Spinal cord (tissue), 10 donors: ENCODE results near the gene MYO19. TPM values are rescaled to one million over a fixed set of nuclear protein-coding genes. Genes with fewer than 3 reads are reported as not detected.
"Not testable (repeated sequence)": the region's sequence is repeated elsewhere in the genome, so short reads cannot be mapped to it uniquely, and the experiment has no call there.

Experiments used
- DNase-seq, 6 donors: peaks; one replicate each; pipeline versions ENCODE4 v3.0.0 to v3.0.0-alpha.2; 2013 to 2015; ENCODE audit warnings: low spot score in 6 of 6, low read depth in 4 of 6
- H3K27ac ChIP-seq: one replicate; pipeline ENCODE4 v1.5.1; 2013; ENCODE audit warnings: low read depth, low read length, control low read depth
- H3K27me3 ChIP-seq: one replicate; pipeline ENCODE4 v1.6.1; 2013; ENCODE audit warnings: low read length; ENCODE audit not compliant: control insufficient read depth, insufficient read depth
- H3K36me3 ChIP-seq: one replicate; pipeline ENCODE4 v1.6.1; 2013; ENCODE audit warnings: low read length; ENCODE audit not compliant: control insufficient read depth, insufficient read depth
- H3K4me1 ChIP-seq: one replicate; pipeline ENCODE4 v1.6.1; 2013; ENCODE audit warnings: low read length; ENCODE audit not compliant: control insufficient read depth, insufficient read depth
- H3K4me3 ChIP-seq: one replicate; pipeline ENCODE4 v1.5.1; 2013; ENCODE audit warnings: low read depth, low read length, control low read depth
- H3K9me3 ChIP-seq: one replicate; pipeline ENCODE4 v1.6.1; 2013; ENCODE audit warnings: low read length; ENCODE audit not compliant: control insufficient read depth, insufficient read depth
- WGBS: methylation state at CpG from one replicate; pipeline ENCODE4 v1.1.5; 2013; ENCODE audit warnings: missing lambda C conversion rate; ENCODE audit not compliant: insufficient coverage; 5-methylcytosine and 5-hydroxymethylcytosine counted together
- polyA plus RNA-seq, 2 donors: library from polyadenylated mRNA; unstranded; fragments of 120-200 nt; gene quantifications; one replicate each; pipeline ENCODE4 v1.2.1, GENCODE V29; 2013; ENCODE audit not compliant: insufficient read length in 2 of 2
- total RNA-seq, 2 donors: library from RNA; depleted of rRNA in 1 of 2; stranded (reverse); fragments of 120-200 nt in 1 of 2; fragments of >200 nt in 1 of 2; gene quantifications; one replicate each; pipeline versions ENCODE4 v1.2.3 to v1.2.4, GENCODE V29; 2013 to 2014
- donor health status: healthy.

MYO19 gene
- total and polyA plus RNA-seq, 4 donors = 29.0 to 46.8 (median 36.2) TPM

DNA sequence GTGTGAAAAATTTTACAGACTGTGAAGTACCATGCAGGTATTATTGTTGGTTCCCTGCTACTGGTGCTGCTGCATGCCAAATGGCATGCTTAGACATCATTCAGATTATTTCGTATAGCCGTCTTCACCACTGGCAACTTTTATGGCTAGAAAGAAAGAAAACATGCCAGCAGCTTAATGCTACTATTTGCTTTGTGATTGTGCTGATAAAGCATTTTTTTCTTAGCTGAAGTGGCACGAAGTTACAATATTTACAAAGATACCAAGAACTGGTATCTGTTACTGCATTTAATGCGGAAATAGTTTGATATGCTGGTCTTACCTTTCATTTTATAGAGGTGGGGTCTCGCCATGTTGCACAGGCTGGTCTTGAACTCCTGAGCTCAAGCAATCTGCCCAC, 40.0 kb downstream of the MYO19 start:
- no peaks in the 10 kb centered on the region for H3K27me3 ChIP-seq
- no peak overlapping the region for H3K27ac ChIP-seq
- no peak overlapping the region for H3K4me3 ChIP-seq
- WGBS = 100% methylated on average over 1 of the region's 5 CpGs
- H3K4me1 ChIP-seq = no peaks in the 10 kb centered on the region
- H3K36me3 ChIP-seq = peaks cover 52% of the 10 kb centered on the region
- no peak for DNase-seq
- no peaks in the 10 kb centered on the region for H3K9me3 ChIP-seq

DNA sequence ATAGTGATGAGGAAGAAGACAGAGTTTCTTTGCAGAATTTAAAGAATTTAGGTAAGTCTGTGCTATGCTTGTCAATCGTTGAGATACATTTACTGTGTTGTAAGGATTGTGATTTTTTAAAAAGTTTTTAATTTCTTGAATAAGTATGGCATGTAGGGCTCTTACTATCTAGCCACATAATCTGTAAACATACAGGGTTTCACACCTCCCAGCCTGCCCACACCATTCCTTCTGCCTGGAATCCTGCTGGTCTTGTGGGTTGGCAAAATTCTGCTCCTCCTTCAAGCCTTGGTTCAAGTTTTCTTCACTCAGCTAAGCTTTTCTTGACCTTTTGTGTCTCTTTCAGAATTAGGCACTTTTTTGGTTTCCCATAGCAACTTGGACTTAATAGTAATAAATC, 40.7 kb downstream of the MYO19 start:
- Histone ChIP-seq H3K9me3 (no peaks in the 10 kb centered on the region), H3K27ac (no peak overlapping the region), H3K4me3 (no peak overlapping the region), H3K27me3 (no peaks in the 10 kb centered on the region), H3K36me3 (peaks cover 55% of the 10 kb centered on the region), H3K4me1 (no peaks in the 10 kb centered on the region)
- DNase-seq = no peak
- whole genome bisulfite sequencing = no CpG with 5 or more reads among the region's 1 CpG

DNA sequence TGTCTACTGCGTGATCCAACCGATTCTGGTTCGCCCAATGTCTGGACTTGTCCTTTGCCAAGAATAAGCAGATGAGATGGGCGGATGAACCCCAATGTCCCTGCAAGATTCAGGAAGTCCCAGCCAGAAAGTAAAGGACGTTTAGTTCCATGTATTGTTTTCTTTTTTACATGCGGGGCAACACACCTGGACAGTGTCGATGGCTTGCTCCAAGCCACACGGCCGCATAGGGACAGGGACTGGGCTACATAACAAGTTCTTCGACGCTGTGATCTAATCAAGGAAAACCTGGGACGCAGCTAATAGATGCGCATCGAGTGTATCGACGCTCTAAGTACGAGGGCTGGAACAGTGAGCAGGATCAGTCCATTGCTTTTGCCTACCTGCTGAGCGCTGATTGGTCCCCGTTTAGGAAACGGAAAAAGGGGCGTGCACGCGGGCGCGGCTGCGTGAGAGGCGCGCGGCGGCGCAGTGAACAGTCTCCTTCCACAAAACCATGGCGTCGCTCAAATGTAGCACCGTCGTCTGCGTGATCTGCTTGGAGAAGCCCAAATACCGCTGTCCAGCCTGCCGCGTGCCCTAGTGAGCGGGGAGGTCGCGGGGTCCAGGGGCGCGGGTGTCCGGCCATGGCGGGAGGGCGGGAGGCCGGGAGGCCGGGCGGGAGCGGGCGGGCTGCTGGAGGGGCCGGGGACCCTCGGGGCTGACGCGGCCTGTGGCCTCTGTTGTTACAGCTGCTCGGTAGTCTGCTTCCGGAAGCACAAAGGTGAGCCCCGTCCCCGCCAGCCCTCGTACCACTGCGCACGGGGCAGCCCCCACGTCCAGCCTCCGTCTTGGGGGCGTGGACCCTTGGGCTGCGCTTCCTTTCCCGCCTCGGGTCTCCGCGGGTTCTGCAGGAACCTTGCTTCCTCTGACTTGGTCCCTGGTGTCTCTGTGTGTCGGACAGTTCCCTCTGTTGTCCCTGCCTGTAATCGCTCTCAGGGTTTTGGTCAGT, 48.2 kb downstream of the MYO19 start, which contains the start of gene ZNHIT3:
TSS of gene ZNHIT3 (plus strand) at position 478 of the 991 bp plus-strand sequence. CDS start at position 497, 19 bp downstream.
- Histone ChIP-seq H3K27ac (peak within 1 kb of the TSS; percentile 53), H3K27me3 (peaks cover 13% of the 10 kb centered on the region), H3K4me3 (peak within 1 kb of the TSS; percentile 66), H3K4me1 (peaks cover 31% of the 10 kb centered on the region), H3K9me3 (no peaks in the 10 kb centered on the region), H3K36me3 (peaks cover 6% of the 10 kb centered on the region)
- DNase-seq = peak; percentile 84 to 99 (median 90)
- under 1% methylated on average over 73 of the region's 73 CpGs for whole genome bisulfite sequencing

DNA sequence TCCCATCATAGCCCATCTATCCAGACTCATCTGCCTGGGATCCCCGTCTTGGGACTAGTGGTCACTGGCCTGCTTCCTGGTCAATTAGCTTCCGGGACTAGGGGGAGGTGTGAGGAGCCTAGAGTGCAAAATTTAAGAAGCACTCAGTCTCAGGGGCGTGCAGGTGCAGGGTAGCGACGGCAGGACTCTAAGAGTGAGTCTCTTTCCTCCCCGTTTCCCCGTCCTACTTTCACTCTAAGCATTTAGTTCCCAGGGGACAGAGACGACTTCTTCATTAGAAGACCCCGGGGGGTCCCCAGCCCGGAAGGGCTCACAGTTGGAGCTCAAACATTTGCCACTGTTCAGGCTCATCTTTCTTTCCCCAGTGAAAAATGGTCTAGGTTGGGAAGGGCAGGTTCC, 48.9 kb downstream of the MYO19 start:
- H3K4me3 ChIP-seq = peak overlapping the region; percentile 66
- H3K27ac ChIP-seq = no peak overlapping the region
- H3K36me3 ChIP-seq = peaks cover 4% of the 10 kb centered on the region
- peaks cover 13% of the 10 kb centered on the region for H3K27me3 ChIP-seq
- 27% methylated on average over 9 of the region's 10 CpGs for WGBS
- peaks cover 31% of the 10 kb centered on the region for H3K4me1 ChIP-seq
- no peaks in the 10 kb centered on the region for H3K9me3 ChIP-seq
- DNase-seq = no peak

DNA sequence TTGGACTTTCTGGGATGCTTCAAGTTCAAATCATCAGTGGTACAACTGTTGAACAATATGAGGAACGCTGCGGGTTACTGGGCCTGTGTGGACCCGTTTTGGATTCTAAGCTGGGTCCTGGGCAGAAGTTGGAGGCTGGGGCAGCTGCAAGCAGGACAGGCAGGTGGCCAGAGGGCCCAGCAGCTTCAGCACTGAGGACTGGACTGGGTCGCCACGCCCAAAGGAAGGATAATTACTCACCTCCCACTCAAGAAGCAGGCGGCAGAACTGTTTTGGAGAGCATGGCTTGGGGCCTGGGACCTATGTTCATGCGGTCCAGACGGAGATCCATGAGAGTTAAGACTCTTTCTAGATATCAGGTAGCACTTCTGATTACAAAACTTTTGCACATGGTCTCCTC, 49.6 kb downstream of the MYO19 start:
- no peak overlapping the region for H3K4me3 ChIP-seq
- DNase-seq = no peak
- peaks cover 4% of the 10 kb centered on the region for H3K36me3 ChIP-seq
- peaks cover 31% of the 10 kb centered on the region for H3K4me1 ChIP-seq
- no peaks in the 10 kb centered on the region for H3K9me3 ChIP-seq
- peaks cover 13% of the 10 kb centered on the region for H3K27me3 ChIP-seq
- H3K27ac ChIP-seq = no peak overlapping the region
- WGBS = 94% methylated on average over 6 of the region's 8 CpGs

DNA sequence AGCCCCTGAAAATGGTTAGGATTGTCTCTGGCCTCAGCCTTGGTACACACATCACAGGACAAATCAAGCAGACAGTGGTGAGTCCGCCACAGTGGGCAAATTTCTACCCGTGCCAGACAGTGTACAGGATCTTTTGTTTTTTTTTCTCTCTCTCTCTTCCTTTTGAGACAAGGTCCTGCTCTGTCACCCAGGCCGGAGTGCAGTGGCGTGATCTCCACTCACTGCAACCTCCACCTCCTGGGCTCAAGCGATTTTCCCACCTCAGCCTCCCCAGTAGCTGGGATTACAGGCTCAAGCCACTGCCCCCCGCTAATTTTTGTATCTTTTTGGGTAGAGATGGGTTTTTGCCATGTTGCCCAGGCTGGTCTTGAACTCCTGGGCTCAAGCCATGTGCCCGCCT, 50.6 kb downstream of the MYO19 start:
- Histone ChIP-seq H3K4me1 (peaks cover 31% of the 10 kb centered on the region), H3K27me3 (peaks cover 13% of the 10 kb centered on the region)
- DNase-seq, H3K27ac ChIP-seq, H3K4me3 ChIP-seq, H3K9me3 ChIP-seq, H3K36me3 ChIP-seq: not testable (repeated sequence)
- 79% methylated on average over 2 of the region's 7 CpGs for WGBS

DNA sequence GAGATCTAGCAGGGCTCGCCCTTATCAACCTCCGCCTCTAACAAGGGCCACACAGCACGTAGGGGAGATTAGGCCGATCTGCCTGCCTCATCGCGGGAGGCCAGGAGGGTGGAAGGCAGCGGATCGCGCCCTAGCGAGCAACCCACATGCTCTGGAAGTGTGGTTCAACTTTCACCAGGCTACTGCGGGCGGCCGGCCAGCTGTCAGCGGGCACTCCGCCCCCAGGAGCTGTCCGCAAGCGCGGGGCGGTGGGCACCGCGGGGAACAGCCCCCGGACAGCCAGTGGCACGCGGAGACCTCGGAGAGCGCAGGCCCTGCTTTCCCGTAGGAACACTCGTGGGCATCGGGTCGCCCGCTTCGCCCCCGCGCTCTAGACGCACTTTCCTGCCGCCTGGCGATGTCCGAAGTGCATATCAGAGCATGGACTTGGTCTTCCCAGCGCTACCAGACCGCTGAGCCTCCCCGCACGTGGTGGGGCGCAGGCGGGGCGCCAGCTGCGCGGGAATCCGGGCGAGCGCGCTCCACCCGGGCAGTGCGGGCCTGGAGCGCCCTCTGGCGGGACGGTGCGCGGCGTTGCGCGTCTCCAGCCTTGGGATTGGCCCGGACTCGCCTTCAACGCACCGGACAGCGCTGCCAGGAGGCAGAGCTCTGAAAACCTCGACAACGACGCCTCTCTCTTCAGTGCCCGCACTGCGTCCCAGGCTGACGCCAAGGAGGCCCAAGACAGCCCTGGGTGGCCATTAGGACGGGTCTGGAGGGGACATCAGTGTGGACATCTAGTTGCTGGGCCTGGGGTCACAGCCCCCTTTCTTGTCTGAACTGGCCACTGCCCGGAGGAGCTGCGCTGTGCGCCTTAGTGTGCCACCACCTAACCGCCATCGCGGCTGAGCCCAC, 51.8 kb downstream of the MYO19 start:
- peaks cover 13% of the 10 kb centered on the region for H3K27me3 ChIP-seq
- no peaks in the 10 kb centered on the region for H3K36me3 ChIP-seq
- H3K9me3 ChIP-seq = no peaks in the 10 kb centered on the region
- WGBS = 5% methylated on average over 78 of the region's 79 CpGs
- H3K4me3 ChIP-seq = no peak overlapping the region
- no peak overlapping the region for H3K27ac ChIP-seq
- peaks cover 30% of the 10 kb centered on the region for H3K4me1 ChIP-seq
- peak; percentile 33 to 93 (median 62) for DNase-seq

DNA sequence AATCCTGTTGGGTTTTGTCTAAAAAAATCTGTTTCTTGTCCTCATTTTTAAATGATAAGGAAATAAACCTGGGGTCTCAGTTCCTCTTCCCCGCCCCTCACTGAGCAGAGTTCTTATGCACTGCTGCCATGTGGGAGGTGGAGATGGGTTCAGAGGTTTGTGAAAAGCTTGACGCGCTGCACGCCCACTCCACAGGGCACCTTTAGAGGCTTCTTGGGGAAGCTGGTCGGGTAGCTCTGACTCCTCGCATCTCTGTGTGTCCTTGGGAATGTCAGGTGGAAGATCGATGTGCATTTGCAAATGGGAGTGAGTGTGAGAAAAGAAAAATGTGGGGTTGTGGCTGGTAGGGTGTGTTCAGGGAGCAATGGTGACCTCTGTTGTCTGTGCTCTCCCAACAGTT, 52.8 kb downstream of the MYO19 start:
- Histone ChIP-seq H3K36me3 (no peaks in the 10 kb centered on the region), H3K4me3 (no peak overlapping the region), H3K27ac (no peak overlapping the region), H3K27me3 (peaks cover 13% of the 10 kb centered on the region), H3K4me1 (peaks cover 23% of the 10 kb centered on the region), H3K9me3 (no peaks in the 10 kb centered on the region)
- WGBS = 65% methylated on average over 7 of the region's 7 CpGs
- DNase-seq = no peak

DNA sequence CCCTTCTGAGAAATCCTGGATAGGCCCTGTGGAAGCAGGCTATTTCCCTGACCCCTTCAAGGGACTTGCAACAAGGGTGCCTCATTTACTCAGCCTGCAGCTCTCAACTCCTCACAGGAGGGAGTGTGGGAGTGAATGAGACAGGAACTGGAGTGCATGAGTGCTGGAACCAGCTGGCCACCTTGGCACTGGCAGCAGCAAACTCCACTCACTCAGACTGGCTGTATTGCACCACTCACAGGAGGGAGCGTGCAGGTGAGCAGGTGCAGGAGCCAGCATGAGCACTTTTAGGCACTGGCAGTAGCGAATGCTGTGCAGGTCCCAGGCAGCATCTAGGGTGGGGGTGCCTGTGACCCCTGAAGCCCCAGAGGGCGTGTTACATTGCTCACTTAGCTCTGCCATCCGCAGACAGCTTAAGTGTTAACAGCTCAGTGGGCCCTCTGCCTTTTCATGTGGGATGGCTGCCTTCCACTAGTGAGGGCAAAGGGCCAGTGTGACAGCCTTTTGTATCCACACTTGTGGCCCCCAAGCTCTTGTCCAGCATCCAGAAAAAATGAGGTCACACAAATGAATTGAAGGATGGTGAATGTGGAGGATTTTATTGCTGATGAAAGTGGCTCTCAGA, 59.2 kb downstream of the MYO19 start:
- Histone ChIP-seq H3K9me3 (no peaks in the 10 kb centered on the region), H3K4me1 (no peaks in the 10 kb centered on the region), H3K4me3 (no peak overlapping the region), H3K27ac (no peak overlapping the region), H3K27me3 (peaks cover 8% of the 10 kb centered on the region), H3K36me3 (no peaks in the 10 kb centered on the region)
- DNase-seq = no peak
- WGBS = 74% methylated on average over 4 of the region's 4 CpGs
